T-cell (primary cell): ENCODE measurements around the gene FOXO3. TPM values are rescaled to one million over a fixed set of nuclear protein-coding genes. Genes with fewer than 3 reads are reported as not detected.

Experiments
- ATAC-seq, 4 experiments: fragments of 200-7000 bp in 3 of 4; fragments of 150-1000 bp in 1 of 4; cut with Tn5 transposase; replicated peaks in 1 of 4; 1 replicate in 3 of 4; 2 replicates in 1 of 4; pipeline ENCODE4 v1.10.0; 2021; ENCODE audit warnings: moderate library complexity in 3 of 4, mild to moderate bottlenecking in 2 of 4, moderate number of reproducible peaks in 1 of 4
- CTCF ChIA-PET, 2 donors: fragments of 300-600 bp; sonication (Branson Sonifier 250); formaldehyde crosslinking; loops; one replicate each; lab custom pipeline; 2022; ENCODE audit warnings: antibody characterized with exemption in 2 of 2; lab: Charles Lee
- POLR2A ChIA-PET, 2 donors: fragments of 300-600 bp; sonication (Branson Sonifier 250); formaldehyde crosslinking; loops; one replicate each; lab custom pipeline; 2022; ENCODE audit warnings: antibody characterized with exemption in 2 of 2; lab: Charles Lee
- DNase-seq, 35 experiments: peaks; one replicate each; pipeline versions ENCODE4 v3.0.0 to v3.0.0-alpha.2; 2013 to 2023
- H3K27ac ChIP-seq: one replicate; pipeline ENCODE4 v1.5.1; 2013; ENCODE audit warnings: low read length
- H3K27me3 ChIP-seq, 2 experiments: replicated peaks in 1 of 2; 1 replicate in 1 of 2; 2 replicates in 1 of 2; pipeline versions ENCODE4 v1.6.1 to v1.7.0; 2013; ENCODE audit warnings: low read length in 1 of 2, mixed read lengths in 1 of 2; ENCODE audit not compliant: control insufficient read depth in 2 of 2, insufficient read depth in 2 of 2; ENCODE audit errors: extremely low read depth in 1 of 2
- H3K36me3 ChIP-seq, 2 donors: 1 replicate in 1 of 2; 2 replicates in 1 of 2; pipeline versions ENCODE4 v1.6.1 to v1.7.0; 2013; ENCODE audit warnings: low read length in 1 of 2; ENCODE audit not compliant: control insufficient read depth in 2 of 2, insufficient read depth in 1 of 2; ENCODE audit errors: extremely low read depth in 1 of 2
- H3K4me1 ChIP-seq, 2 experiments: 1 replicate in 1 of 2; 2 replicates in 1 of 2; pipeline versions ENCODE4 v1.6.1 to v1.7.0; 2013; ENCODE audit warnings: low read length in 2 of 2, mixed read lengths in 1 of 2; ENCODE audit not compliant: insufficient read depth in 2 of 2, control insufficient read depth in 1 of 2; ENCODE audit errors: extremely low read depth in 1 of 2
- H3K4me3 ChIP-seq, 2 donors: 1 replicate in 1 of 2; 2 replicates in 1 of 2; pipeline versions ENCODE4 v1.5.1 to v1.7.0; 2013; ENCODE audit warnings: mild to moderate bottlenecking in 2 of 2, low read length in 1 of 2, moderate library complexity in 1 of 2; ENCODE audit not compliant: control insufficient read depth in 1 of 2; ENCODE audit errors: extremely low read depth in 1 of 2
- H3K9me3 ChIP-seq: 2 replicates; pipeline ENCODE4 v1.7.0; 2013
- H3K27ac Mint-ChIP-seq, 2 donors: one replicate each; pipeline ENCODE4 v1.8.0; 2020 to 2021; ENCODE audit warnings: mild to moderate bottlenecking in 2 of 2, mixed read lengths in 2 of 2
- H3K27me3 Mint-ChIP-seq, 2 donors: one replicate each; pipeline ENCODE4 v1.8.0; 2021 to 2022; ENCODE audit warnings: mixed read lengths in 2 of 2
- H3K36me3 Mint-ChIP-seq: one replicate; pipeline ENCODE4 v1.8.0; 2021; ENCODE audit warnings: mixed read lengths
- H3K4me1 Mint-ChIP-seq, 3 donors: one replicate each; pipeline ENCODE4 v1.8.0; 2020 to 2022; ENCODE audit warnings: mixed read lengths in 3 of 3, mild to moderate bottlenecking in 1 of 3
- H3K4me3 Mint-ChIP-seq, 3 donors: one replicate each; pipeline ENCODE4 v1.8.0; 2020 to 2022; ENCODE audit warnings: mild to moderate bottlenecking in 3 of 3, mixed read lengths in 3 of 3, moderate library complexity in 3 of 3
- H3K9me3 Mint-ChIP-seq, 3 donors: one replicate each; pipeline ENCODE4 v1.8.0; 2020 to 2022; ENCODE audit warnings: mixed read lengths in 3 of 3
- WGBS: methylation state at CpG from one replicate; pipeline ENCODE4 v1.1.5; 2013; ENCODE audit warnings: missing lambda C conversion rate; ENCODE audit not compliant: insufficient coverage; 5-methylcytosine and 5-hydroxymethylcytosine counted together
- total RNA-seq, 35 experiments: library from RNA in 6 of 35; stranded (reverse) in 6 of 35; fragments of 120-200 nt in 1 of 35; gene quantifications; one replicate each; pipeline versions ENCODE4 v1.2.1 to v1.2.4 and lab custom pipeline; 2013 to 2026

The FOXO3 gene
- total RNA-seq, 5 donors from 2014 or later (not counting 1 experiment from before 2014, with no cell fraction given) = 21.5 to 26.2 (median 22.2) TPM

DNA sequence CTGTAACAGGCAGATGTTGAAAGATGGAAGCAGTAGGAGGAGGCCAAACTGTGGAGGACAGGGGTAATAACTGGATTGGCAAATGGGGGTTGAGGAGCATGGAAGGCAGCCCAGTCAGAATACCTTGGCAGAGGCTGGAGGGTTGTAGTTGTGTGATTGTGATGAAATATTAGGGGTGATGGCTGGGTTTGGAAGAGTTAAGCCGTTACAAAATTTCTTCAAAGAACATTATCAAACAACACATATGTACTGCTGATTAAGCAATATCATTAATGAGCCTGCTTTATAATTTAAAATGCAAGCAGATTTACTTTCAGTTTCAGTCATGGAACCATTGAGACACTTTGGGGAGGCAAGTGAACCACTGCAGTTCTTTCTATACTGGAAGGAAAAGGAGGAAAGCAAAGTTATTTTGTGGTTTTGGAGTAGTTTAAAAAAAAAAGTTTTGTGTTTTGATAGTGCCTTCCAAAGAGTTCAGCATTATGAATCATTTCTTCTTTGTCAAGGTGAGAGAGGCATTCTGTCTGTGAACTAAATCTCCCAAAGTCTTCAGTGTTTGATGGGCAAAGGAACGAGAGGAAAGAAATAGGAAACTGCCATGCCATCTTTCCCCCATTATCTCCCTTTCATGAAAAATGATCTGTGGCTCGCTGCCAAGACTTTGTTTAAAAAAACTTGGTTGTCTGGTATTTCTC is 20.7 kb downstream of the FOXO3 start:
- ATAC-seq = peak in 3 of 4 experiments; percentile 31 to 62 (median 42)
- peaks cover 63 to 81% (median 80%) of the 10 kb centered on the region in 3 donors for H3K4me1 Mint-ChIP-seq
- H3K4me3 ChIP-seq = no peak overlapping the region

DNA sequence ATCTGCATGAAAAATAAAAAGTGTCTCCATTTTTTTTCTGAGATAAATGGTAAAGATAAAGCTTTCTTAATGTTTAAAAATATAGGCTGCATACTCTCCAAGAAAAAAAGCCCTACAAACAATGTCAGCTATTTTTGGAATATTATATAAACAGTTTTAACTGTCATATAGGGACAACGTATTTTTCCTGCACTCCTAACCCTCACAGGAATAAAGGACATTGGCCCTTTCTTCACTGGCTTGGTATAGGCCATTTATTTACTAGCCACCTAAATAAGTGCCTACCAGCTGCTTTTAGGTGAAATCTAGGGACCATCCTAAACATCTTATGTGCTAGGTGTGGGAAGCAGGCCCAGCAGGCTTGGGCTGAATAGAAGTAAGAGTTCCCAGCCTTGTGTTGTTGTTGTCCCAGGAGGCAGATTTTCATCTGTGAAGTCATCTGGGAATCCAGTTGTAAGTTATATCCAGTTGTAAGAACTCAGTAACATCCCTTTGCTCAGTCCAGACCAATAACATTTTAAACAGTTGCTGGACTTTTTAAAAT is 21.3 kb downstream of the FOXO3 start:
- DNase-seq = no peak
- ChIA-PET CTCF (interaction anchor here in 1 of 2 donors (0.6 kb wide), 1 partner anchor 491 kb away, joined by 3 read pairs; no protein-coding TSS in a partner anchor), POLR2A (interaction anchor here (0.5 to 0.6 kb wide), 3 partner anchors 11 to 1588 kb away, joined by 3 read pairs; no protein-coding TSS in a partner anchor)
- peaks cover 0 to 3% of the 10 kb centered on the region in 2 donors for H3K36me3 ChIP-seq
- ATAC-seq = no peak
- no peak overlapping the region for H3K4me3 ChIP-seq
- H3K4me1 ChIP-seq = peaks cover 7 to 17% of the 10 kb centered on the region in 2 experiments
- H3K27me3 Mint-ChIP-seq = no peaks in the 10 kb centered on the region
- peak overlapping the region in 1 of 2 donors; percentile 82 for H3K27ac Mint-ChIP-seq
- no CpG with 5 or more reads among the region's 1 CpG for WGBS
- H3K4me3 Mint-ChIP-seq = peak overlapping the region; percentile 22 to 69 (median 50)
- H3K27ac ChIP-seq = peak overlapping the region; percentile 11
- H3K36me3 Mint-ChIP-seq = peaks cover 11% of the 10 kb centered on the region
- H3K4me1 Mint-ChIP-seq = peaks cover 60 to 79% (median 76%) of the 10 kb centered on the region in 3 donors
- no peaks in the 10 kb centered on the region for H3K9me3 ChIP-seq
- H3K9me3 Mint-ChIP-seq = no peaks in the 10 kb centered on the region
- H3K27me3 ChIP-seq = no peaks in the 10 kb centered on the region

More for the DNA sequence above, 20.7 kb downstream of the FOXO3 start:
- POLR2A ChIA-PET = interaction anchor here (0.6 kb wide), 2 partner anchors 11 to 1587 kb away, joined by 3 read pairs; no protein-coding TSS in a partner anchor
- Histone ChIP-seq H3K27me3 (no peaks in the 10 kb centered on the region), H3K4me1 (peaks cover 9 to 17% of the 10 kb centered on the region in 2 experiments), H3K9me3 (no peaks in the 10 kb centered on the region), H3K36me3 (peaks cover 0 to 3% of the 10 kb centered on the region in 2 donors), H3K27ac (peak overlapping the region; percentile 20)
- no peaks in the 10 kb centered on the region for H3K27me3 Mint-ChIP-seq
- peak overlapping the region; percentile 22 to 69 (median 50) for H3K4me3 Mint-ChIP-seq
- DNase-seq = peak in 2 of 35 experiments; percentile 5 to 30
- CTCF ChIA-PET = no interaction called here
- no peaks in the 10 kb centered on the region for H3K9me3 Mint-ChIP-seq
- WGBS = no CpG with 5 or more reads among the region's 3 CpGs
- peak overlapping the region; percentile 82 for H3K27ac Mint-ChIP-seq
- H3K36me3 Mint-ChIP-seq = peaks cover 11% of the 10 kb centered on the region

DNA sequence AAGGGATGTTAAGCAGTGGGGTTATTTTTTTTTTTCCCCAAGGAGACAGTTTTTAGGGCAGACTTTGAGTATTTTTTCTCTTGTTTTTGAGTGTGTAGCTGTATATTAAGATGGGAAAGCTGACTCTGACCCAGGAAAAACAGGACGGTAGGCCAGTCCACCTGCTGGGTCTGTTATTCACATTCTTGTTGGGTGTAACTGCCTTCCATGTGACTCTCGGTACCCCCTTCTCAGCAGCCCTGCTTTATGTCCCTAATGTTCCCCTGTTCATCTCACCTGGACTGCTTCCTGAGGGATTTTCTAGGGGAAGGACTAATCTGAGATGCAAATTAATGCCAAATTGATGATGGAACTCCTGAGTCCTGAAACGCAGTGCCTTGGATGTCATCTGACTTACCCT is 21.9 kb downstream of the FOXO3 start:
- no peak overlapping the region for H3K27ac Mint-ChIP-seq
- H3K4me1 Mint-ChIP-seq = peaks cover 60 to 79% (median 76%) of the 10 kb centered on the region in 3 donors
- ATAC-seq = no peak
- H3K27me3 ChIP-seq = no peaks in the 10 kb centered on the region
- peaks cover 0 to 3% of the 10 kb centered on the region in 2 donors for H3K36me3 ChIP-seq
- H3K4me1 ChIP-seq = peaks cover 7 to 17% of the 10 kb centered on the region in 2 experiments
- no peak overlapping the region for H3K4me3 ChIP-seq
- DNase-seq = no peak
- no peak overlapping the region for H3K27ac ChIP-seq
- 100% methylated on average over 1 of the region's 3 CpGs for WGBS
- H3K9me3 Mint-ChIP-seq = no peaks in the 10 kb centered on the region
- no peak overlapping the region for H3K4me3 Mint-ChIP-seq
- no peaks in the 10 kb centered on the region for H3K9me3 ChIP-seq
- H3K27me3 Mint-ChIP-seq = no peaks in the 10 kb centered on the region
- H3K36me3 Mint-ChIP-seq = peaks cover 11% of the 10 kb centered on the region
- CTCF ChIA-PET = interaction anchor here in 1 of 2 donors (0.6 kb wide), 1 partner anchor 490 kb away, joined by 3 read pairs; no protein-coding TSS in a partner anchor
- POLR2A ChIA-PET = no interaction called here

- Histone ChIP-seq H3K36me3 (peaks cover 0 to 3% of the 10 kb centered on the region in 2 donors), H3K4me1 (peaks cover 17 to 27% of the 10 kb centered on the region in 2 experiments), H3K27ac (no peak overlapping the region), H3K9me3 (no peaks in the 10 kb centered on the region), H3K4me3 (no peak overlapping the region), H3K27me3 (no peaks in the 10 kb centered on the region)
- peaks cover under 1% of the 10 kb centered on the region for H3K36me3 Mint-ChIP-seq
- WGBS = 95% methylated on average over 2 of the region's 5 CpGs
- ATAC-seq = no peak
- H3K27ac Mint-ChIP-seq = no peak overlapping the region
- H3K9me3 Mint-ChIP-seq = no peaks in the 10 kb centered on the region
- POLR2A ChIA-PET = no interaction called here
- peaks cover 62 to 78% (median 76%) of the 10 kb centered on the region in 3 donors for H3K4me1 Mint-ChIP-seq
- CTCF ChIA-PET = interaction anchor here in 1 of 2 donors (0.5 kb wide), 1 partner anchor 466 kb away, joined by 6 read pairs; no protein-coding TSS in a partner anchor
- H3K4me3 Mint-ChIP-seq = no peak overlapping the region
- no peak for DNase-seq
- H3K27me3 Mint-ChIP-seq = no peaks in the 10 kb centered on the region
Observed at GRCh38 chr6:108584323-108584722, 23.6 kb downstream of the FOXO3 start.

DNA sequence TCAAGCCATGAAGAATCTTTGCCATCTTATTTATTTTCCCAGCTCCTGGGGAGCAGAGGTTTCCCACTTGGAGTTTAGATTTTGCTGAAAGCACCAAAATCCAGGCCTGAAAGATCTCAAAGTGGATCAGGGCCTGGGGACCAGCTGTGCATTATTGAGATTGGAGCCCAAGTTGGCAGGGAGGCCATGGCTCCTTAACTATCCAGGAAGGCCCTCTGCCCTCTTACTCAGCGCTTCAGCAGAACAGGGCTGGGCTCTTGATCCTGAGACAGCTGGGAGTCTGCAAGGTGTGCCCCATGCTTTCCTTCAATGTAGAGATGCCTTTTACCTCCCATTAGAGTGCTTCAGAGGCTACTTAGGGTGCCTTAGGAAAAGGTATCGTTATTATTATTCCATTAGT is 24.6 kb downstream of the FOXO3 start:
- Mint-ChIP-seq H3K36me3 (peaks cover under 1% of the 10 kb centered on the region), H3K4me3 (no peak overlapping the region)
- peaks cover 22 to 29% of the 10 kb centered on the region in 2 experiments for H3K4me1 ChIP-seq

DNA sequence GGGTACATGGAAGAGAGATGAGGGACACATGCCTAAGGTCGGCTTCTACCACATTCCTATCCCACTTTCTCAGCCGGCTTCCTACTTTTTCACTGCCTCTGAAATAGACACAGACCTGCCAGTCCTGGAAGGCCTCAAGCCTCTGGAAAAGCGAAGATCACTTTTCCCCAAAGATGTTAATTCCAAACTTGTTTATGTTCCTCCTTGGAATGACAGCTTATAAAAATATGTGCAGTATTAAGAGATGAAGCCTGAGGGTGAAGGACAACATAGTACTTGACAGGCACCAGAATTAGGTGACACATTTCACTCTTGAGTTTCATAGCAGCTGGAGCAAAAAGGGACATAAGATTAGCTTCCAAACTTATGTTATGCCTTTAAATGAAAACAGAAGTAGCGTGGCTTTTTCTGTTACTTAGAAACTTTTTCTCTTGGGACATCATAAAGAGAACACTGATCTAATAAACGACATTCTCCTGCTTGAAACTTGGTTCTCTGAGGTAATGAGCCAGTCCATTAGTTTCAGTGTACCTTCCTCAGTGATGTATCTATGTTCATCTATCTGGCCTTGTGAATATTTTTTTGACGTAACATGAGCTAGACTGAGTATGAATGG is 25.3 kb downstream of the FOXO3 start:
- 100% methylated on average over 2 of the region's 6 CpGs for WGBS
- no peak for DNase-seq

More for the DNA sequence above, 24.6 kb downstream of the FOXO3 start:
- DNase-seq (no peak), ATAC-seq (no peak)
- Mint-ChIP-seq H3K27ac (no peak overlapping the region), H3K4me1 (peaks cover 66 to 80% (median 79%) of the 10 kb centered on the region in 3 donors), H3K27me3 (no peaks in the 10 kb centered on the region), H3K9me3 (no peaks in the 10 kb centered on the region)
- no peaks in the 10 kb centered on the region for H3K27me3 ChIP-seq
- no peak overlapping the region for H3K27ac ChIP-seq
- ChIA-PET POLR2A (no interaction called here), CTCF (no interaction called here)
- 100% methylated on average over 1 of the region's 2 CpGs for WGBS
- H3K9me3 ChIP-seq = no peaks in the 10 kb centered on the region
- H3K4me3 ChIP-seq = no peak overlapping the region
- H3K36me3 ChIP-seq = peaks cover 0 to 3% of the 10 kb centered on the region in 2 donors

More for the DNA sequence above, 25.3 kb downstream of the FOXO3 start:
- H3K4me1 Mint-ChIP-seq = peaks cover 66 to 79% (median 79%) of the 10 kb centered on the region in 3 donors
- Histone ChIP-seq H3K4me1 (peaks cover 21 to 25% of the 10 kb centered on the region in 2 experiments), H3K9me3 (no peaks in the 10 kb centered on the region), H3K27me3 (no peaks in the 10 kb centered on the region), H3K27ac (no peak overlapping the region), H3K4me3 (no peak overlapping the region), H3K36me3 (peaks cover 0 to 3% of the 10 kb centered on the region in 2 donors)
- H3K4me3 Mint-ChIP-seq = no peak overlapping the region
- POLR2A ChIA-PET = interaction anchor here (0.6 kb wide), 2 partner anchors 11 to 861 kb away, joined by 3 read pairs; no protein-coding TSS in a partner anchor
- ATAC-seq = no peak
- no peak overlapping the region for H3K27ac Mint-ChIP-seq
- CTCF ChIA-PET = no interaction called here
- H3K27me3 Mint-ChIP-seq = no peaks in the 10 kb centered on the region
- H3K36me3 Mint-ChIP-seq = peaks cover 4% of the 10 kb centered on the region
- no peaks in the 10 kb centered on the region for H3K9me3 Mint-ChIP-seq
